Activated CD8-positive, alpha-beta memory T cell treated with anti-CD3 and anti-CD28 coated beads, Interleukin-2, amount 50 U/mL, for 48 hours (primary cell): ENCODE results near the gene BARX1.

Source experiments
- DNase-seq: peaks from one replicate; pipeline ENCODE4 v3.0.0-alpha.2; 2020

Gene BARX1

GRCh38 chr9:93916358-93916757 is 38.8 kb downstream of the BARX1 start:
- no peak for DNase-seq

- DNase-seq: no peak
These were observed 43.2 kb downstream of the BARX1 start for GRCh38 chr9:93911801-93912554.

- no peak for DNase-seq
These were observed 43.9 kb downstream of the BARX1 start for GRCh38 chr9:93911136-93911745.

- no peak for DNase-seq
These were observed 44.6 kb downstream of the BARX1 start for GRCh38 chr9:93910598-93910997.

GRCh38 chr9:93910196-93910595 is 45.0 kb downstream of the BARX1 start:
- no peak for DNase-seq

- DNase-seq: no peak
These were observed 45.9 kb downstream of the BARX1 start for GRCh38 chr9:93909242-93909616.

GRCh38 chr9:93908591-93909241 is 46.4 kb downstream of the BARX1 start:
- no peak for DNase-seq

- DNase-seq: no peak
These were observed 47.5 kb downstream of the BARX1 start for GRCh38 chr9:93907551-93908199.

GRCh38 chr9:93906195-93906880 is 48.8 kb downstream of the BARX1 start:
- DNase-seq: no peak

GRCh38 chr9:93905473-93906133 is 49.6 kb downstream of the BARX1 start:
- DNase-seq: no peak

- no peak for DNase-seq
These were observed 50.3 kb downstream of the BARX1 start for GRCh38 chr9:93904649-93905472.

GRCh38 chr9:93903886-93904648 is 51.1 kb downstream of the BARX1 start:
- DNase-seq: no peak

GRCh38 chr9:93902780-93903655 is 52.1 kb downstream of the BARX1 start:
- peak; percentile 26 for DNase-seq

GRCh38 chr9:93902051-93902779 is 52.9 kb downstream of the BARX1 start:
- DNase-seq: peak; percentile 33
